ENCODE results near the gene MUSK. TPM values are rescaled to one million over a fixed set of nuclear protein-coding genes. Genes with fewer than 3 reads are reported as not detected.

MUSK gene
- total RNA-seq, 1 donor from 2014 or later: 3.7 TPM

DNA sequence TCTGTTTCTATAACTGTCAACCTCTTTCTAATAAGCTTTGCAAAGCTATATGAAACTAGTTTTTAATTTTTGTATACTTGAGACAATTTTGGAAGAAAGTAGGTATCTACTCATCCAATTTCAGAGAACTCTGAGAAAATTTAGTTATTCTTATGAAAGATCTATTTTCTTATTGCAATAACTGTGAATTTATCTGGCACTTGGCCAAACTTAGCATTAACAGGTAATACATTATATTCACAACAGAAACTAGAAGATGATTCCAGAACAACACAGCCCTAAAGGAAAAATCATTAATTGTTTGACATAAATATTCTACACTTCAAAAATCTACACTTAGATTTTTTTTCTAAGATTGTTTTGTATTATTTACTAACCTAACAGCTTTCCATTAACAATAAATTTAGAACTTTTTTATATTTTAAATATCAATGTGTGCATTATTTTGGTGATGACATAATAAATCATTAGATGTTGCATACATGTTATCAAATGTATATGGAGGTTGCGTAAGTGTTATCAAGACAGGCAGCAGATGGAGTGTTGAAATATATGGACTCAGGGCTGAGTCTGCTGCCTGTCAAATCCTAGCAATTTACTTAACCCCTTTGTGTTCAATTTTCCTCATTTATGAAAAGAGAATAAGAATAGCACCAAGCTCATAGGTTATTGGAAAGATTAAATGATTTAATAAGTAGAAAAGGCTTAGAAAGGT, 141.8 kb downstream of the MUSK start:
- Histone ChIP-seq H3K36me3 (no peaks in the 10 kb centered on the region), H3K4me1 (no peaks in the 10 kb centered on the region), H3K27me3 (no peaks in the 10 kb centered on the region), H3K27ac (no peak overlapping the region), H3K9me3 (no peaks in the 10 kb centered on the region), H3K4me3 (no peak overlapping the region)
- DNase-seq: no peak
- intact Hi-C loops (cut with DNase I): no loop called here
- no peak for ATAC-seq
- no peak for TF ChIP-seq CTCF (IDR thresholded peaks at IDR 0.05)

GRCh38 chr9:110812886-110813285, 144.3 kb downstream of the MUSK start:
- Histone ChIP-seq H3K36me3 (no peaks in the 10 kb centered on the region), H3K4me1 (no peaks in the 10 kb centered on the region), H3K27ac (no peak overlapping the region), H3K27me3 (no peaks in the 10 kb centered on the region), H3K4me3 (no peak overlapping the region), H3K9me3 (no peaks in the 10 kb centered on the region)
- ATAC-seq (no peak), DNase-seq (no peak)
- intact Hi-C loops (cut with DNase I): no loop called here
- no peak for TF ChIP-seq CTCF (IDR thresholded peaks at IDR 0.05)

DNA sequence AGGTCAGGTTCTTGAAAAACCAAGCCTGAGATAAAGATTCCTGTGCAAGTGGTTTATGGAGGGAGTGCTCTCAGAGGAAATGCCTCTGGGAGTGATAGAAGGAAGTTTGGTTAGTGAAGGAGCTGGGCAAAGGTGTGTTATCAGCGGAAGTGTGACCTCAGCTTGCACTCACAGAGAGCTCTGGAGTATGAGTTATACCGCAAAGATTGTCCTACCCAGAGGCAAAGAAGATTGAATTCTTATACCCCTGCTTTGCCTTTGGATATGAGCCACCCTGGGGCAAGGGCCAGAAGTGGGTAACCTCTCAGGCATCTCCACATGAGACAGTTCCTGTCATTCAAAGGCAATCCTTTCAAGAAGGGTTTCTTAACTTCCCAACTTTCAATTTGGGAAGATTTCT, 145.6 kb downstream of the MUSK start:
- no peak for DNase-seq
- Histone ChIP-seq H3K27me3 (no peaks in the 10 kb centered on the region), H3K9me3 (no peaks in the 10 kb centered on the region), H3K4me1 (no peaks in the 10 kb centered on the region), H3K36me3 (no peaks in the 10 kb centered on the region), H3K27ac (no peak overlapping the region), H3K4me3 (no peak overlapping the region)
- ATAC-seq: no peak
- intact Hi-C loops (cut with DNase I): no loop called here
- TF ChIP-seq CTCF (IDR thresholded peaks at IDR 0.05): no peak

GRCh38 chr9:110815361-110815760, 146.8 kb downstream of the MUSK start:
- no peaks in the 10 kb centered on the region for H3K27me3 ChIP-seq
- no peak overlapping the region for H3K27ac ChIP-seq
- H3K4me1 ChIP-seq: no peaks in the 10 kb centered on the region
- no peaks in the 10 kb centered on the region for H3K9me3 ChIP-seq
- intact Hi-C loops (cut with DNase I): no loop called here
- no peak overlapping the region for H3K4me3 ChIP-seq
- no peak for ATAC-seq
- no peaks in the 10 kb centered on the region for H3K36me3 ChIP-seq
- TF ChIP-seq CTCF (IDR thresholded peaks at IDR 0.05): no peak
- DNase-seq: no peak

DNA sequence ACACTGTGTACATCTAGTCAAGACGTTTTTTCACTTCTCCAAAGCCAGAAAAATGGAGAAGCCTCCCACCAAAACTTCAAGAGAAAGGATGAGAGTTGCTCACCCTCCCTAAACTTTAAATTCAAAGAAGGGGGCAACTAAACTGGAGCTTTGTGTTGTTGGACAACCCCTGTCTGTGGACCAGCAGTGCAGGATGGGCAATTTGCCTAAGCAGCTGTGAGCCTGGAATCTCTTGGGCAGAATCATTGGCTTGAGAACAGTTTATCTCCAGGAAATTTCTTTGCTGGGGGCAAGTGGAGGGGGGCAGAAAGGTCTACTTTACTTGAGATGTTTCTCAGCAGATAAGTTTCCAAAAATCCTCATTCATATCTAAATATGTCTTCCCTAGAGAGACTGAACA, 151.8 kb downstream of the MUSK start:
- DNase-seq (no peak), ATAC-seq (no peak)
- no peaks in the 10 kb centered on the region for H3K36me3 ChIP-seq

More for the DNA sequence above, 151.8 kb downstream of the MUSK start:
- Histone ChIP-seq H3K27ac (no peak overlapping the region), H3K4me3 (no peak overlapping the region), H3K27me3 (no peaks in the 10 kb centered on the region), H3K9me3 (no peaks in the 10 kb centered on the region), H3K4me1 (no peaks in the 10 kb centered on the region)
- TF ChIP-seq CTCF (IDR thresholded peaks at IDR 0.05): no peak
- intact Hi-C loops (cut with DNase I): no loop called here

Measured in upper lobe of right lung (tissue), 1 donor.